HEK293 (cell line): ENCODE results near the gene CCDC40.
A peak's percentile ranks its signal among the peaks of the same experiment; 100 is the strongest.

Experiments used
- CTCF ChIA-PET: fragments of 350-600 bp; formaldehyde crosslinking; extraction: SDS; loops from one replicate; lab custom pipeline; 2021; ENCODE audit warnings: antibody characterized with exemption; lab: Yijun Ruan, JAX
- POLR2A ChIA-PET: fragments of 300-600 bp; formaldehyde crosslinking; extraction: SDS; loops from one replicate; lab custom pipeline; 2020; ENCODE audit warnings: antibody characterized with exemption, inconsistent platforms; lab: Yijun Ruan, JAX
- H3K27ac ChIP-seq: fragments of 200-500 bp; sonication (Bioruptor generic); 2 replicates; pipeline ENCODE4 v1.5.1; 2014; ENCODE audit warnings: low read depth, low read length, control low read depth, inconsistent platforms; ENCODE audit errors: extremely low read depth
- H3K36me3 ChIP-seq, 2 experiments: fragments of 200-500 bp in 1 of 2; sonication (Bioruptor generic) in 1 of 2; 1 replicate in 1 of 2; 2 replicates in 1 of 2; pipeline ENCODE4 v1.5.1; 2014 to 2017; ENCODE audit warnings: inconsistent platforms in 2 of 2, low read length in 2 of 2; ENCODE audit not compliant: control insufficient read depth in 2 of 2, insufficient read depth in 1 of 2
- H3K4me1 ChIP-seq: fragments of 200-500 bp; sonication (Bioruptor generic); 2 replicates; pipeline ENCODE4 v1.5.1; 2014; ENCODE audit warnings: mild to moderate bottlenecking, low read length, inconsistent platforms; ENCODE audit not compliant: control insufficient read depth, insufficient read depth
- H3K4me3 ChIP-seq: 2 replicates; pipeline ENCODE4 v1.5.1; 2011; ENCODE audit warnings: low read depth, mild to moderate bottlenecking, control low read depth, low read length, moderate library complexity
- H3K9me3 ChIP-seq: fragments of 200-500 bp; sonication (Bioruptor generic); 2 replicates; pipeline ENCODE4 v1.5.1; 2014; ENCODE audit warnings: low read depth, low read length, inconsistent platforms; ENCODE audit not compliant: control insufficient read depth, insufficient read depth
- GLI2 ChIP-seq: fragments of 450-650 bp; formaldehyde crosslinking; IDR thresholded peaks from 2 replicates; pipeline ENCODE4; 2017; ENCODE audit warnings: missing biosample characterization, missing genetic modification characterization, low read depth, borderline replicate concordance
- HOXC10 ChIP-seq: sonication (generic); formaldehyde crosslinking; IDR thresholded peaks from 2 replicates; pipeline ENCODE4 v1.8.1; 2023; ENCODE audit warnings: mild to moderate bottlenecking, missing genetic modification reagents
- MZF1 ChIP-seq: fragments of 450-650 bp; formaldehyde crosslinking; IDR thresholded peaks from 2 replicates; pipeline ENCODE4 v1.5.1; 2017; ENCODE audit warnings: missing biosample characterization, missing genetic modification characterization, borderline replicate concordance
- REPIN1 ChIP-seq: fragments of 450-650 bp; formaldehyde crosslinking; IDR thresholded peaks from 2 replicates; pipeline ENCODE4 v1.5.1; 2017; ENCODE audit warnings: missing biosample characterization, missing genetic modification characterization, low read depth
- REST ChIP-seq: fragments of 450-650 bp; formaldehyde crosslinking; IDR thresholded peaks from 2 replicates; pipeline ENCODE4 v1.5.1; 2016; ENCODE audit warnings: missing biosample characterization, missing genetic modification characterization
- ZBTB48 ChIP-seq: fragments of 450-650 bp; formaldehyde crosslinking; IDR thresholded peaks from 2 replicates; pipeline ENCODE4 v1.5.1; 2016; ENCODE audit warnings: missing biosample characterization, missing genetic modification characterization
- ZIC2 ChIP-seq: fragments of 450-650 bp; formaldehyde crosslinking; IDR thresholded peaks from 2 replicates; pipeline ENCODE4 v1.5.1; 2016; ENCODE audit warnings: missing biosample characterization, missing genetic modification characterization
- ZNF221 ChIP-seq: fragments of 450-650 bp; formaldehyde crosslinking; IDR thresholded peaks from 2 replicates; pipeline ENCODE4 v1.5.1; 2017; ENCODE audit warnings: missing biosample characterization, missing genetic modification characterization, borderline replicate concordance
- ZNF223 ChIP-seq: fragments of 450-650 bp; formaldehyde crosslinking; IDR thresholded peaks from 2 replicates; pipeline ENCODE4 v1.5.1; 2016; ENCODE audit warnings: missing biosample characterization, missing genetic modification characterization
- ZNF341 ChIP-seq: fragments of 450-650 bp; formaldehyde crosslinking; IDR thresholded peaks from 2 replicates; pipeline ENCODE4; 2016; ENCODE audit warnings: low read depth, missing biosample characterization, missing genetic modification characterization
- ZNF423 ChIP-seq: fragments of 450-650 bp; formaldehyde crosslinking; IDR thresholded peaks from 2 replicates; pipeline ENCODE4 v1.5.1; 2016; ENCODE audit warnings: missing biosample characterization, missing genetic modification characterization
- ZNF514 ChIP-seq: fragments of 450-650 bp; formaldehyde crosslinking; IDR thresholded peaks from 2 replicates; pipeline ENCODE4 v1.5.1; 2016; ENCODE audit warnings: missing biosample characterization, missing genetic modification characterization
- ZNF529 ChIP-seq: fragments of 450-650 bp; formaldehyde crosslinking; IDR thresholded peaks from 2 replicates; pipeline ENCODE4 v1.5.1; 2017; ENCODE audit warnings: missing genetic modification characterization, missing biosample characterization; ENCODE audit not compliant: insufficient replicate concordance
- ZNF544 ChIP-seq: fragments of 450-650 bp; formaldehyde crosslinking; IDR thresholded peaks from 2 replicates; pipeline ENCODE4 v1.5.0; 2017; ENCODE audit warnings: missing biosample characterization, missing genetic modification characterization
- ZNF560 ChIP-seq: fragments of 450-650 bp; formaldehyde crosslinking; IDR thresholded peaks from 2 replicates; pipeline ENCODE4 v1.5.1; 2017; ENCODE audit warnings: missing biosample characterization, missing genetic modification characterization, borderline replicate concordance
- ZNF658 ChIP-seq: fragments of 450-650 bp; formaldehyde crosslinking; IDR thresholded peaks from 2 replicates; pipeline ENCODE4; 2016; ENCODE audit warnings: missing biosample characterization, missing genetic modification characterization
- ZNF664 ChIP-seq: fragments of 450-650 bp; formaldehyde crosslinking; IDR thresholded peaks from 2 replicates; pipeline ENCODE4 v1.5.1; 2016; ENCODE audit warnings: missing biosample characterization, missing genetic modification characterization
- ZNF670 ChIP-seq: fragments of 450-650 bp; formaldehyde crosslinking; IDR thresholded peaks from 2 replicates; pipeline ENCODE4 v1.5.1; 2016; ENCODE audit warnings: missing biosample characterization, missing genetic modification characterization, low read depth
- ZSCAN30 ChIP-seq: fragments of 450-650 bp; IDR thresholded peaks from 2 replicates; pipeline ENCODE4 v1.5.1; 2018; ENCODE audit warnings: missing biosample characterization, mild to moderate bottlenecking, missing genetic modification characterization, moderate library complexity
- TF ChIP-seq, protein P1 (sequence below): fragments of 450-650 bp; formaldehyde crosslinking; IDR thresholded peaks from 2 replicates; pipeline ENCODE4 v1.5.1; 2016; ENCODE audit warnings: missing biosample characterization, missing genetic modification characterization, low read depth
- TF ChIP-seq, protein P2 (sequence below): fragments of 450-650 bp; formaldehyde crosslinking; IDR thresholded peaks from 2 replicates; pipeline ENCODE4 v1.5.1; 2016; ENCODE audit warnings: missing biosample characterization, missing genetic modification characterization
- TF ChIP-seq, protein P3 (sequence below): sonication (generic); formaldehyde crosslinking; IDR thresholded peaks from 2 replicates; pipeline ENCODE4 v1.8.1; 2022; ENCODE audit warnings: mild to moderate bottlenecking, moderate library complexity, missing genetic modification reagents

Gene CCDC40

GRCh38 chr17:80081596-80081995 lies 45.2 kb downstream of the CCDC40 start:
- no peak for TF ChIP-seq GLI2
- TF ChIP-seq REST (tag by site-specific recombination): no peak
- no peak for TF ChIP-seq ZNF544 (tag by site-specific recombination)
- no peak for TF ChIP-seq ZNF341 (tag by site-specific recombination)
- TF ChIP-seq, protein P1, sequence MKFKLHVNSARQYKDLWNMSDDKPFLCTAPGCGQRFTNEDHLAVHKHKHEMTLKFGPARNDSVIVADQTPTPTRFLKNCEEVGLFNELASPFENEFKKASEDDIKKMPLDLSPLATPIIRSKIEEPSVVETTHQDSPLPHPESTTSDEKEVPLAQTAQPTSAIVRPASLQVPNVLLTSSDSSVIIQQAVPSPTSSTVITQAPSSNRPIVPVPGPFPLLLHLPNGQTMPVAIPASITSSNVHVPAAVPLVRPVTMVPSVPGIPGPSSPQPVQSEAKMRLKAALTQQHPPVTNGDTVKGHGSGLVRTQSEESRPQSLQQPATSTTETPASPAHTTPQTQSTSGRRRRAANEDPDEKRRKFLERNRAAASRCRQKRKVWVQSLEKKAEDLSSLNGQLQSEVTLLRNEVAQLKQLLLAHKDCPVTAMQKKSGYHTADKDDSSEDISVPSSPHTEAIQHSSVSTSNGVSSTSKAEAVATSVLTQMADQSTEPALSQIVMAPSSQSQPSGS (tag by site-specific recombination): no peak
- TF ChIP-seq ZNF514 (tag by site-specific recombination): no peak
- TF ChIP-seq ZNF223: no peak
- TF ChIP-seq ZIC2 (tag by site-specific recombination): no peak
- no peak for TF ChIP-seq ZNF529 (tag by site-specific recombination)
- no peak for TF ChIP-seq ZNF221
- TF ChIP-seq, protein P2, sequence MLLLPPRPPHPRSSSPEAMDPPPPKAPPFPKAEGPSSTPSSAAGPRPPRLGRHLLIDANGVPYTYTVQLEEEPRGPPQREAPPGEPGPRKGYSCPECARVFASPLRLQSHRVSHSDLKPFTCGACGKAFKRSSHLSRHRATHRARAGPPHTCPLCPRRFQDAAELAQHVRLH (tag by site-specific recombination): no peak
- TF ChIP-seq MZF1: no peak
- no peak for TF ChIP-seq ZBTB48 (tag by site-specific recombination)
- Histone ChIP-seq H3K36me3 (no peaks in the 10 kb centered on the region), H3K9me3 (no peaks in the 10 kb centered on the region), H3K27ac (no peak overlapping the region), H3K4me3 (no peak overlapping the region), H3K4me1 (no peaks in the 10 kb centered on the region)
- ChIA-PET CTCF (interaction anchor here (0.9 to 4.8 kb wide), 15 partner anchors 12 to 281 kb away, joined by 3 to 51 read pairs (median 5); partner anchors contain the start of gene GAA), POLR2A (interaction anchor here (0.6 to 2.5 kb wide), 2 partner anchors 20 to 56 kb away, joined by 3 to 13 read pairs; partner anchors contain the start of gene GAA)

DNA sequence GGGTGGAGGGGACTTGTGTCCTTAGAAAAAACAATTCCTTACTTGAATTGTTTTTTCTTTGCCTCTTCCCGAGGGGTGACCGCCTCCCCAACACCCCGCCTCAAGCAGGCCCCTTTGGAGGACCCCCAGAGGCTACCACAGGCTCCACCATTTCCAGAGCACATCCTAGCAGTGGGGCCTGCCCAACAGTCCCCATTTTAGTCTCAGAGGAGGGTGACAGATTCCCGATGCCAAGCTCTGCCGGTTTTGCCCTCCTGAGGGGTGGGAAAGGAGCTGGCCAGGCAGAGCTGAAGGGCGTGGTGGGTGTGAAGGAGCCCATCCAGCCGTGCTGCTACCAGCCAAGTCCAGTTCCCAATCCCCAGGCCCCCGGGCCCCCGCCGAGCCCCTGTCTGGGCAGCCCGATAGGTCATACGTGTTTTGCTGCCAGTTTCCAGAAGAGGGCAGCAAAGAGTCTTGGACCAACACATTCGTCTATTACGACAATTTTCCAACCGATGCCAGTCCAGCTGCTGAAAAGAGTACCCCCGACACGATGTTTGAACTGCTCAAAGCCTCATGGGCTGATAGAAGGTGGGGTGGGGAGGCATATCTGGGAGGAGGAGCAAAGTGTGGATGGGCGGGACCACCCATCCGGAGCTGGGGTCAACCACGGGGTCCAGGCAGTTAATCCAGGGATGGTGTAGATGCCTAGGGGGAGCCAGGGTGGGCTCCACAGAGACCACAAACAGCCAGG lies 46.1 kb downstream of the CCDC40 start:
- H3K4me1 ChIP-seq: no peaks in the 10 kb centered on the region
- H3K9me3 ChIP-seq: no peaks in the 10 kb centered on the region
- no peak overlapping the region for H3K27ac ChIP-seq
- CTCF ChIA-PET: interaction anchor here (0.6 to 4.8 kb wide), 35 partner anchors 11 to 1245 kb away, joined by 3 to 51 read pairs (median 4); partner anchors contain the start of gene GAA
- no peak overlapping the region for H3K4me3 ChIP-seq
- POLR2A ChIA-PET: interaction anchor here (1.1 to 2.5 kb wide), 2 partner anchors 19 to 64 kb away, joined by 5 to 13 read pairs; partner anchors contain the start of gene GAA
- no peaks in the 10 kb centered on the region for H3K36me3 ChIP-seq
- TF ChIP-seq, protein P2 (tag by site-specific recombination): no peak
- no peak for TF ChIP-seq ZNF423
- no peak for TF ChIP-seq REPIN1 (tag by site-specific recombination)
- no peak for TF ChIP-seq ZNF560 (tag by site-specific recombination)
- no peak for TF ChIP-seq ZNF658 (tag by site-specific recombination)
- TF ChIP-seq ZNF670 (tag by site-specific recombination): no peak
- TF ChIP-seq ZNF664 (tag by site-specific recombination): no peak
- TF ChIP-seq REST (tag by site-specific recombination): peak; percentile 34; the same call in 1 of the 2 replicates
- TF ChIP-seq HOXC10: no peak
- TF ChIP-seq ZNF529 (tag by site-specific recombination): no peak
- TF ChIP-seq, protein P3, sequence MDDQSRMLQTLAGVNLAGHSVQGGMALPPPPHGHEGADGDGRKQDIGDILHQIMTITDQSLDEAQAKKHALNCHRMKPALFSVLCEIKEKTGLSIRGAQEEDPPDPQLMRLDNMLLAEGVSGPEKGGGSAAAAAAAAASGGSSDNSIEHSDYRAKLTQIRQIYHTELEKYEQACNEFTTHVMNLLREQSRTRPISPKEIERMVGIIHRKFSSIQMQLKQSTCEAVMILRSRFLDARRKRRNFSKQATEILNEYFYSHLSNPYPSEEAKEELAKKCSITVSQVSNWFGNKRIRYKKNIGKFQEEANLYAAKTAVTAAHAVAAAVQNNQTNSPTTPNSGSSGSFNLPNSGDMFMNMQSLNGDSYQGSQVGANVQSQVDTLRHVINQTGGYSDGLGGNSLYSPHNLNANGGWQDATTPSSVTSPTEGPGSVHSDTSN (CRISPR knock-in tag): no peak
- TF ChIP-seq ZSCAN30 (tag by site-specific recombination): no peak
